Muscle of leg (tissue), 11 donors: ENCODE results near the gene CIDEA. TPM values are rescaled to one million over a fixed set of nuclear protein-coding genes. Genes with fewer than 3 reads are reported as not detected.
"Not testable (repeated sequence)": the region's sequence is repeated elsewhere in the genome, so short reads cannot be mapped to it uniquely, and the experiment has no call there.

Source experiments
- DNase-seq: peaks from one replicate; pipeline ENCODE4 v3.0.0; 2013
- H3K27ac ChIP-seq: one replicate; pipeline ENCODE4 v1.5.1; 2013; ENCODE audit warnings: mild to moderate bottlenecking, low read length, control low read depth
- H3K27me3 ChIP-seq: one replicate; pipeline ENCODE4 v1.6.1; 2013; ENCODE audit warnings: low read length; ENCODE audit not compliant: control insufficient read depth, insufficient read depth
- H3K36me3 ChIP-seq: one replicate; pipeline ENCODE4 v1.6.1; 2013; ENCODE audit warnings: low read length; ENCODE audit not compliant: control insufficient read depth, insufficient read depth
- H3K4me1 ChIP-seq: one replicate; pipeline ENCODE4 v1.6.1; 2013; ENCODE audit warnings: low read length; ENCODE audit not compliant: control insufficient read depth, insufficient read depth
- H3K4me3 ChIP-seq: one replicate; pipeline ENCODE4 v1.5.1; 2013; ENCODE audit warnings: low read length, control low read depth
- H3K9me3 ChIP-seq: replicated peaks from 2 replicates; pipeline ENCODE4 v1.6.1; 2013; ENCODE audit warnings: low read depth, low read length; ENCODE audit not compliant: control insufficient read depth
- WGBS: methylation state at CpG from one replicate; pipeline ENCODE4 v1.1.5; 2013; ENCODE audit warnings: missing lambda C conversion rate; ENCODE audit not compliant: insufficient coverage; 5-methylcytosine and 5-hydroxymethylcytosine counted together
- polyA plus RNA-seq, 8 donors: library from polyadenylated mRNA; unstranded; fragments of 120-200 nt; gene quantifications; one replicate each; pipeline versions ENCODE4 v1.2.1 to v1.2.3, GENCODE V29; 2013; ENCODE audit warnings: inconsistent platforms in 1 of 8, low replicate concordance in 1 of 8; ENCODE audit not compliant: insufficient read length in 8 of 8, insufficient read depth in 1 of 8
- total RNA-seq: library from RNA; stranded (reverse); fragments of 120-200 nt; gene quantifications from one replicate; pipeline ENCODE4 v1.2.4, GENCODE V29; 2013

CIDEA gene
- total and polyA plus RNA-seq, 9 donors, result not detected

GRCh38 chr18:12238826-12239225 is 15.3 kb upstream of the CIDEA start:
- no peaks in the 10 kb centered on the region for H3K9me3 ChIP-seq
- DNase-seq, result no peak
- no peaks in the 10 kb centered on the region for H3K36me3 ChIP-seq

GRCh38 chr18:12239431-12239830 is 14.7 kb upstream of the CIDEA start:
- H3K4me3 ChIP-seq, result no peak overlapping the region
- no peak for DNase-seq
- no peaks in the 10 kb centered on the region for H3K9me3 ChIP-seq
- H3K27ac ChIP-seq, result no peak overlapping the region
- H3K36me3 ChIP-seq, result no peaks in the 10 kb centered on the region
- H3K27me3 ChIP-seq, result peaks cover 9% of the 10 kb centered on the region
- H3K4me1 ChIP-seq, result peaks cover 8% of the 10 kb centered on the region
- WGBS, result 77% methylated on average over 4 of the region's 6 CpGs

More at GRCh38 chr18:12238826-12239225, 15.3 kb upstream of the CIDEA start:
- H3K4me1 ChIP-seq, result peaks cover 8% of the 10 kb centered on the region
- H3K4me3 ChIP-seq, result no peak overlapping the region
- H3K27me3 ChIP-seq, result peaks cover 9% of the 10 kb centered on the region
- WGBS, result no CpG with 5 or more reads among the region's 3 CpGs
- no peak overlapping the region for H3K27ac ChIP-seq

GRCh38 chr18:12242658-12243260 is 11.4 kb upstream of the CIDEA start:
- Histone ChIP-seq H3K27ac (no peak overlapping the region), H3K4me3 (no peak overlapping the region), H3K9me3 (no peaks in the 10 kb centered on the region), H3K27me3 (peaks cover 14% of the 10 kb centered on the region), H3K4me1 (no peaks in the 10 kb centered on the region), H3K36me3 (no peaks in the 10 kb centered on the region)
- 91% methylated on average over 12 of the region's 21 CpGs for WGBS
- DNase-seq, result no peak

- H3K4me1 ChIP-seq, DNase-seq, H3K4me3 ChIP-seq, H3K9me3 ChIP-seq, H3K27ac ChIP-seq, H3K36me3 ChIP-seq: not testable (repeated sequence)
- WGBS, result 96% methylated on average over 22 of the region's 25 CpGs
- H3K27me3 ChIP-seq, result peaks cover 18% of the 10 kb centered on the region
Measured at GRCh38 chr18:12243272-12243671, 10.9 kb upstream of the CIDEA start.

GRCh38 chr18:12245793-12246135 is 8.4 kb upstream of the CIDEA start:
- Histone ChIP-seq H3K9me3 (no peaks in the 10 kb centered on the region), H3K4me1 (no peaks in the 10 kb centered on the region), H3K4me3 (no peak overlapping the region), H3K27me3 (peaks cover 30% of the 10 kb centered on the region), H3K36me3 (no peaks in the 10 kb centered on the region), H3K27ac (no peak overlapping the region)
- 100% methylated on average over 2 of the region's 13 CpGs for WGBS
- no peak for DNase-seq

- Histone ChIP-seq H3K27ac (no peak overlapping the region), H3K36me3 (no peaks in the 10 kb centered on the region), H3K4me1 (no peaks in the 10 kb centered on the region), H3K27me3 (peaks cover 38% of the 10 kb centered on the region), H3K4me3 (no peak overlapping the region), H3K9me3 (no peaks in the 10 kb centered on the region)
- DNase-seq, result no peak
- WGBS, result 34% methylated on average over 26 of the region's 32 CpGs
Measured at GRCh38 chr18:12246849-12247808, 7.0 kb upstream of the CIDEA start.

GRCh38 chr18:12247946-12248345 is 6.2 kb upstream of the CIDEA start:
- H3K27ac ChIP-seq, result no peak overlapping the region
- H3K4me1 ChIP-seq, result no peaks in the 10 kb centered on the region
- 83% methylated on average over 3 of the region's 6 CpGs for WGBS
- no peak overlapping the region for H3K4me3 ChIP-seq
- DNase-seq, result no peak
- no peaks in the 10 kb centered on the region for H3K9me3 ChIP-seq
- no peaks in the 10 kb centered on the region for H3K36me3 ChIP-seq
- peaks cover 44% of the 10 kb centered on the region for H3K27me3 ChIP-seq

- WGBS, result 78% methylated on average over 6 of the region's 13 CpGs
- Histone ChIP-seq H3K27me3 (peaks cover 55% of the 10 kb centered on the region), H3K27ac (no peak overlapping the region), H3K4me3 (no peak overlapping the region), H3K36me3 (no peaks in the 10 kb centered on the region), H3K9me3 (no peaks in the 10 kb centered on the region), H3K4me1 (peaks cover 11% of the 10 kb centered on the region)
- no peak for DNase-seq
Measured at GRCh38 chr18:12248926-12249720, 5.0 kb upstream of the CIDEA start.

- Histone ChIP-seq H3K27me3 (peaks cover 72% of the 10 kb centered on the region), H3K4me3 (no peak overlapping the region), H3K36me3 (no peaks in the 10 kb centered on the region), H3K9me3 (no peaks in the 10 kb centered on the region), H3K27ac (no peak overlapping the region), H3K4me1 (peaks cover 26% of the 10 kb centered on the region)
- DNase-seq, result no peak
- WGBS, result 100% methylated on average over 1 of the region's 11 CpGs
Measured at GRCh38 chr18:12251311-12251710, 2.9 kb upstream of the CIDEA start.

GRCh38 chr18:12252061-12252460 is 2.1 kb upstream of the CIDEA start:
- 73% methylated on average over 5 of the region's 6 CpGs for WGBS
- Histone ChIP-seq H3K4me1 (peaks cover 30% of the 10 kb centered on the region), H3K4me3 (no peak overlapping the region), H3K9me3 (no peaks in the 10 kb centered on the region), H3K27me3 (peaks cover 69% of the 10 kb centered on the region), H3K27ac (no peak overlapping the region), H3K36me3 (no peaks in the 10 kb centered on the region)
- no peak for DNase-seq
